Measurements from ENCODE around the gene TBCD. TPM values are rescaled to one million over a fixed set of nuclear protein-coding genes. Genes with fewer than 3 reads are reported as not detected.
A peak's percentile ranks its signal among the peaks of the same experiment; 100 is the strongest.

Gene TBCD
- total RNA-seq, 1 experiment from 2014 or later, result 173 TPM

- ATAC-seq (no peak), DNase-seq (ENCODE audit: low spot score) (no peak)
- ChIA-PET POLR2A (no interaction called here), CTCF (no interaction called here)
- Mint-ChIP-seq H3K9me3 (no peaks in the 10 kb centered on the region), H3K27me3 (ENCODE audit: low read depth) (no peaks in the 10 kb centered on the region), H3K4me3 (no peak overlapping the region), H3K27ac (no peak overlapping the region), H3K4me1 (peaks cover 15% of the 10 kb centered on the region), H3K36me3 (peaks cover 17% of the 10 kb centered on the region)
- no peak for TF ChIP-seq ZBTB43 (CRISPR knock-in tag; IDR thresholded peaks at IDR 0.05)
- TF ChIP-seq ZNF263 (CRISPR knock-in tag; IDR thresholded peaks at IDR 0.05; ENCODE audit: low read depth), result no peak
- no peak for TF ChIP-seq MXD4 (CRISPR knock-in tag; IDR thresholded peaks at IDR 0.05; ENCODE audit: borderline replicate concordance)
- no peak for TF ChIP-seq SMAD4 (CRISPR knock-in tag; IDR thresholded peaks at IDR 0.05)
- no peak for TF ChIP-seq ZNF416 (CRISPR knock-in tag; IDR thresholded peaks at IDR 0.05)
- TF ChIP-seq STAT6 (CRISPR knock-in tag; conservative IDR thresholded peaks at IDR 0.05; ENCODE audit: low read depth), result no peak
- no peak for TF ChIP-seq ZNF232 (CRISPR knock-in tag; IDR thresholded peaks at IDR 0.05)
- TF ChIP-seq JAZF1 (CRISPR knock-in tag; IDR thresholded peaks at IDR 0.05), result no peak
Measured at GRCh38 chr17:82856361-82856760, 104.5 kb downstream of the TBCD start.

DNA sequence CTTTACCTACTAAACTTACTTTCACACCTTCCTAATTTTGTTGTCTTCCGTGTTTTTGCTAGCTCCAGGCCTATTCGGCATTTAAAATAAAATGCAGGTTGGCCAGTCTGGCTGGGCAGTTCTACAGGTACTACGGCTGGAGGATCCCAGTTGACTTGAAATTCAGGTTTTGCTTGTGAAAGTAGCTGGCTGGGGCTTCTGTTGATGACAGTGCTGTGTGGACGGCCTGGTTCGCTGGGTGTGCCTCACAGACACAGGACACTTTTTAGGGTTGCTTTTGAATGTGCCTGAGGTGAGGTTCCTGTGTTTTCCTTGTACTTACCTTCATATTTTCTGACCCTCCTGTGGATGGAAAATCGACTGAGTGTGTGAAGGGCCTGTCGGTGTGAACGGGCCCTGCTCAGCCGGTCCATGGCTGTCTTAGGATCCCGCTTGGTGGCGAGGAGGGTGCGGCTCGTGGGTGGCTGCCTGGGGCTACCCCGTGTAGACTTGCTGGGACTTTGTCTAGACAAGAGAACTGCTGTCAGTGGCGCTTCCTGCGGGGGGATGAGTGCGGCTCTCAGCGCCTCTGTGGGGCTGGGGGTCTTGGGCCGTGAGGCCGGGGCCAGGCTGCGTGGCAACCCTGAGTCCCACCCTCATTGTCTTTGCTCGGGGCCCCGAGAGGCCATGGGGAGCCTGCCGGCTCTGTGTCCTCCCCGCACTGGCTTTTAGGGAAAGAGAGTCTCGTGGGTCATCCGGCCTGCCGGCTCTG lies 106.7 kb downstream of the TBCD start:
- POLR2A ChIA-PET, result no interaction called here
- H3K27me3 Mint-ChIP-seq (ENCODE audit: low read depth), result no peaks in the 10 kb centered on the region
- CTCF ChIA-PET, result no interaction called here
- no peak for TF ChIP-seq NR2C2 (CRISPR knock-in tag; IDR thresholded peaks at IDR 0.05)
- peaks cover 21% of the 10 kb centered on the region for H3K4me1 Mint-ChIP-seq
- peak overlapping the region; percentile 83 for H3K27ac Mint-ChIP-seq
- no peaks in the 10 kb centered on the region for H3K9me3 Mint-ChIP-seq
- peaks cover 17% of the 10 kb centered on the region for H3K36me3 Mint-ChIP-seq
- DNase-seq (ENCODE audit: low spot score) (no peak), ATAC-seq (no peak)
- no peak overlapping the region for H3K4me3 Mint-ChIP-seq

DNA sequence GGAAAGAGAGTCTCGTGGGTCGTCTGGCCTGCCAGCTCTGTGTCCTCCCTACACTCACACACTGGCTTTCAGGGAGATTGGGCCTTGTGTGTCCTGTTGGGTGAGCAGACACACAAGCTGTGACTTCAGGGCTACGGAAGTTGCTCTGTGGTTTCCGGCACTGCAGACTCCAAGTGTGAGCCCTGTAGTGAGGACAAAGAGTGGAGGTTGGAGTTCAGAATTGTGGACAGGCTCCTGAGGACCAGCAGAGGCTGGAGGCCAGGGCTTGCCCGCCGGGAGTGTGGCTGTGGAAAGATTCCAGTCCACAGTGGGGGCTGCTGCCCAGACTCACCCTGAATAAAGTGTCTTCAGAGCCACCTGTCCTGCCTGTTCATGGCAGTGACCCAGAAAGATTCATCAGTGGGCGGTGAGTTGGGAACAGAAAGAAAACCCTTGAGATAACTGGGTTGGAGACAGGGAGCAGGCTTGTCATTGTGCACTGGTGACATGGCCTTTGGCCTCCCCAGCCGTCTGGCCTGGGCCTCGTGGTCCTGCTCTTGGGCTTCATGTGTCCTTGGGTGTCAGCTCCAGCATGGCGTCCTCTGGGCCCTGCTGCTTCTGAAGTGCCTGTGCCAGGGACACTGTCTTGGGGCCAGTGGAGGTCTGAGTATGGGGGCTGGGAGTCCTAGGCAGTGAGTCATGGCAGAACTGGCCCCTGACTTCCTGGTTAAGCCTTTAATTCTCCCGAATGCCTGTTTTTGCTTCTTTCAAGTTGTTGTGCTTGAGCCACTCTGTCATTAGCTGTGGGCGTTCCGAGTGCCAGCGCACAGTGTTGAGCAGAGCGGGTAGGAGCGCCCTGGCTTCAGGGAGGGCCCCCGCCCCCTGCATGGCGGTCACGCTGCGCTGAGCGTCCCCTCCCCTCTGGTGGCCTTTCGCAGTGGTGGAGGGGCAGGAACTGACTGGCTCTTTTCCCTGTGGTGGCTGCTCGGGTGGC lies 107.9 kb downstream of the TBCD start:
- TF ChIP-seq ZNF423 (CRISPR knock-in tag; IDR thresholded peaks at IDR 0.05), result no peak
- TF ChIP-seq, protein P1, sequence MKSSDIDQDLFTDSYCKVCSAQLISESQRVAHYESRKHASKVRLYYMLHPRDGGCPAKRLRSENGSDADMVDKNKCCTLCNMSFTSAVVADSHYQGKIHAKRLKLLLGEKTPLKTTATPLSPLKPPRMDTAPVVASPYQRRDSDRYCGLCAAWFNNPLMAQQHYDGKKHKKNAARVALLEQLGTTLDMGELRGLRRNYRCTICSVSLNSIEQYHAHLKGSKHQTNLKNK (CRISPR knock-in tag; IDR thresholded peaks at IDR 0.05), result no peak
- no peak for TF ChIP-seq TEAD4 (CRISPR knock-in tag; IDR thresholded peaks at IDR 0.05)
- no peak for TF ChIP-seq JUN (CRISPR knock-in tag; IDR thresholded peaks at IDR 0.05)
- no peak for TF ChIP-seq IRF2 (CRISPR knock-in tag; IDR thresholded peaks at IDR 0.05; ENCODE audit: borderline replicate concordance, low read depth)
- TF ChIP-seq GTF2I (CRISPR knock-in tag; conservative IDR thresholded peaks at IDR 0.05), result no peak
- no peak for TF ChIP-seq ZNF138 (CRISPR knock-in tag; conservative IDR thresholded peaks at IDR 0.05)
- TF ChIP-seq ZNF219 (CRISPR knock-in tag; IDR thresholded peaks at IDR 0.05; ENCODE audit: borderline replicate concordance), result no peak
- TF ChIP-seq, protein P2, sequence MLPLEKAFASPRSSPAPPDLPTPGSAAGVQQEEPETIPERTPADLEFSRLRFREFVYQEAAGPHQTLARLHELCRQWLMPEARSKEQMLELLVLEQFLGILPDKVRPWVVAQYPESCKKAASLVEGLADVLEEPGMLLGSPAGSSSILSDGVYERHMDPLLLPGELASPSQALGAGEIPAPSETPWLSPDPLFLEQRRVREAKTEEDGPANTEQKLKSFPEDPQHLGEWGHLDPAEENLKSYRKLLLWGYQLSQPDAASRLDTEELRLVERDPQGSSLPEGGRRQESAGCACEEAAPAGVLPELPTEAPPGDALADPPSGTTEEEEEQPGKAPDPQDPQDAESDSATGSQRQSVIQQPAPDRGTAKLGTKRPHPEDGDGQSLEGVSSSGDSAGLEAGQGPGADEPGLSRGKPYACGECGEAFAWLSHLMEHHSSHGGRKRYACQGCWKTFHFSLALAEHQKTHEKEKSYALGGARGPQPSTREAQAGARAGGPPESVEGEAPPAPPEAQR (CRISPR knock-in tag; IDR thresholded peaks at IDR 0.05), result no peak
- TF ChIP-seq, protein P3, sequence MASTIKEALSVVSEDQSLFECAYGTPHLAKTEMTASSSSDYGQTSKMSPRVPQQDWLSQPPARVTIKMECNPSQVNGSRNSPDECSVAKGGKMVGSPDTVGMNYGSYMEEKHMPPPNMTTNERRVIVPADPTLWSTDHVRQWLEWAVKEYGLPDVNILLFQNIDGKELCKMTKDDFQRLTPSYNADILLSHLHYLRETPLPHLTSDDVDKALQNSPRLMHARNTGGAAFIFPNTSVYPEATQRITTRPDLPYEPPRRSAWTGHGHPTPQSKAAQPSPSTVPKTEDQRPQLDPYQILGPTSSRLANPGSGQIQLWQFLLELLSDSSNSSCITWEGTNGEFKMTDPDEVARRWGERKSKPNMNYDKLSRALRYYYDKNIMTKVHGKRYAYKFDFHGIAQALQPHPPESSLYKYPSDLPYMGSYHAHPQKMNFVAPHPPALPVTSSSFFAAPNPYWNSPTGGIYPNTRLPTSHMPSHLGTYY (CRISPR knock-in tag; IDR thresholded peaks at IDR 0.05), result no peak
- H3K9me3 Mint-ChIP-seq, result no peaks in the 10 kb centered on the region
- peaks cover 6% of the 10 kb centered on the region for H3K36me3 Mint-ChIP-seq
- ChIA-PET POLR2A (no interaction called here), CTCF (interaction anchor here (1.1 kb wide), 1 partner anchor 78 kb away, joined by 3 read pairs; no protein-coding TSS in a partner anchor)
- no peak for DNase-seq (ENCODE audit: low spot score)
- no peak overlapping the region for H3K4me3 Mint-ChIP-seq
- no peak for ATAC-seq
- peak overlapping the region; percentile 82 for H3K27ac Mint-ChIP-seq
- H3K4me1 Mint-ChIP-seq, result peaks cover 16% of the 10 kb centered on the region
- H3K27me3 Mint-ChIP-seq (ENCODE audit: low read depth), result no peaks in the 10 kb centered on the region
